ENCODE results near the gene PLOD1.

The PLOD1 gene

GRCh38 chr1:11979028-11979850 lies 44.7 kb downstream of the PLOD1 start:
- H3K9me2 ChIP-seq (replicated peaks; ENCODE audit: low read depth, low read length): no peaks in the 10 kb centered on the region
- H4K20me1 ChIP-seq (ENCODE audit: insufficient read depth, low read length, poor library complexity, severe bottlenecking): peaks cover 18% of the 10 kb centered on the region
- no peaks in the 10 kb centered on the region for H3F3A ChIP-seq (ENCODE audit: low read depth)
- H3K27me3 ChIP-seq (ENCODE audit: insufficient read depth, low read length, poor library complexity, severe bottlenecking): no peaks in the 10 kb centered on the region
- H3K4me2 ChIP-seq (ENCODE audit: low read depth, low read length, poor library complexity, severe bottlenecking): peak overlapping the region; percentile 69
- peaks cover 7% of the 10 kb centered on the region; the same call in 1 of the 2 replicates for H3K36me3 ChIP-seq (ENCODE audit: insufficient read depth, low read length)
- peak overlapping the region; percentile 93 for H2AFZ ChIP-seq (ENCODE audit: low read length)
- TF ChIP-seq CTCF (conservative IDR thresholded peaks at IDR 0.05; ENCODE audit: low read length) (no peak), EZH2phosphoT487 (IDR thresholded peaks at IDR 0.05; ENCODE audit: borderline replicate concordance) (no peak)
- peak overlapping the region; percentile 100 for H3K4me3 ChIP-seq (ENCODE audit: low read length, poor library complexity, severe bottlenecking)
- H3K79me2 ChIP-seq (ENCODE audit: insufficient read depth, low read length): peaks cover 39% of the 10 kb centered on the region
- no peaks in the 10 kb centered on the region for H3K9me3 ChIP-seq (ENCODE audit: insufficient read depth, low read depth, low read length)
- H3K9ac ChIP-seq (ENCODE audit: low read depth, low read length, poor library complexity, severe bottlenecking): peak overlapping the region; percentile 97
- H3K4me1 ChIP-seq (ENCODE audit: insufficient read depth, low read length, poor library complexity, severe bottlenecking): peaks cover 37% of the 10 kb centered on the region

DNA sequence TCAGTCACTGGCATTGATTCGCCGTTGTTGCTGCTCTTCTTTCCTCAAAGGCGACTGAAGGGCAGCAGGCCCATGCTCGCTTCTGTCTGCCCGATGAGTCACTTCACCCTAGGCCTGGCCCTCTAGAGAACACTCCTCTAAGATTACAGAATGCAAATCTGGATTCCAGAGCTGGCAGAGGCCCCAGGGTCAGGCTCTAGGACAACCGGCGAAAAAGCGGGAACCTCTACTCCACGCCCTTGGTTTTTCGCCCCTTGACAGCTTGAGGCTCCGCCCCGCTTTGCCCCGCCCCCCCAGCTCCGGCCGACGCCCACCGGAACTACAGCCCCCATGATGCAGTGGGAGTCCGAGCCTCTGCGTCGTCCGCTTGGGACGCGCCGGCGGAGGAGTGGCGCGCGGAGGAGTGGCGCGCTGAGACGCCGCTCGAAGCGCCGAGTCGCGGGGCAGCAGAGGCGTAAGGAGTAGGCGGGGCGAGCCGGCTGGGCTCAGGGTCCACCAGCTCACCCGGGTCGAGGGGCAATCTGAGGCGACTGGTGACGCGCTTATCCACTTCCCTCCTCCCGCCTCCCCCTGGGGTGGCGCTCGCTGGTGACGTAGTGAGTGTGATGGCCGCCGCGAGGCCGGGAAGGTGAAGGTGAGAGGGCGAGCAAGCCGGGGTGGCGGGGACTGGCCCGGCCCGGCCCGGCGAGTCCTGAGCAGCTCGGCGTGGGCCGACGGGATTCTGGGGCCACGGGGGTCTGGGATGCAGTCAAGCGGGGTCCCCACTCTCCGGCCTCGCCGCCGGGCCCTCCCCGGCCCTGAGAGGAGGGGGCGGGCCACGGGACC lies 45.5 kb downstream of the PLOD1 start, which contains the start of gene MFN2:
Gene MFN2 (plus strand): TSS at position 594 of the 825 bp plus-strand sequence. CDS start 8,725 bp downstream, outside the sequence.
- TF ChIP-seq CTCF (conservative IDR thresholded peaks at IDR 0.05; ENCODE audit: low read length) (no peak), EZH2phosphoT487 (IDR thresholded peaks at IDR 0.05; ENCODE audit: borderline replicate concordance) (no peak)
- H2AFZ ChIP-seq (ENCODE audit: low read length): peak within 1 kb of the TSS; percentile 93
- H4K20me1 ChIP-seq (ENCODE audit: insufficient read depth, low read length, poor library complexity, severe bottlenecking): peaks cover 24% of the 10 kb centered on the region

DNA sequence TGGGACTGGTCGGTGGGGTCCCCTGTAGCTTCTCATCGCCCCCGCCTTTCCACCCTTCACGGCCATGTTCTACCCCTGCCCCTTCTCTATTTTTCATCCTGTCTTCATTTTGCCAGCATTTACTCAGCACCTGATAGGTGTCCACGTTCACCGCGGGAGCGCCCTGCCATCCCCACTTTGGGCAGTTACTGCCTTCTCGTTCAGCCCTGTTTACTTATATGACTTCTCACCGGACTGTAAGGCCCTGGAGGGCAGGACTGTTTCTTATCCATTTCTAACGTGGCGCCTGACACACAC lies 46.1 kb downstream of the PLOD1 start:
- Histone ChIP-seq H3K4me2 (ENCODE audit: low read depth, low read length, poor library complexity, severe bottlenecking) (peak overlapping the region; percentile 99), H3K4me1 (ENCODE audit: insufficient read depth, low read length, poor library complexity, severe bottlenecking) (peaks cover 45% of the 10 kb centered on the region), H3K4me3 (ENCODE audit: low read length, poor library complexity, severe bottlenecking) (peak overlapping the region; percentile 100), H3K9ac (ENCODE audit: low read depth, low read length, poor library complexity, severe bottlenecking) (peak overlapping the region; percentile 97), H3K9me2 (replicated peaks; ENCODE audit: low read depth, low read length) (no peaks in the 10 kb centered on the region), H3K79me2 (ENCODE audit: insufficient read depth, low read length) (peaks cover 50% of the 10 kb centered on the region), H2AFZ (ENCODE audit: low read length) (peak overlapping the region; percentile 93), H3K27me3 (ENCODE audit: insufficient read depth, low read length, poor library complexity, severe bottlenecking) (no peaks in the 10 kb centered on the region), H3K36me3 (ENCODE audit: insufficient read depth, low read length) (no peaks in the 10 kb centered on the region; the same call in 1 of the 2 replicates), H4K20me1 (ENCODE audit: insufficient read depth, low read length, poor library complexity, severe bottlenecking) (peaks cover 25% of the 10 kb centered on the region), H3F3A (ENCODE audit: low read depth) (no peaks in the 10 kb centered on the region), H3K9me3 (ENCODE audit: insufficient read depth, low read depth, low read length) (no peaks in the 10 kb centered on the region)
- TF ChIP-seq CTCF (conservative IDR thresholded peaks at IDR 0.05; ENCODE audit: low read length): no peak
- no peak for TF ChIP-seq EZH2phosphoT487 (IDR thresholded peaks at IDR 0.05; ENCODE audit: borderline replicate concordance)

More for the DNA sequence above, 45.5 kb downstream of the PLOD1 start, which contains the start of gene MFN2:
- H3K4me2 ChIP-seq (ENCODE audit: low read depth, low read length, poor library complexity, severe bottlenecking): peak within 1 kb of the TSS; percentile 99
- H3K4me3 ChIP-seq (ENCODE audit: low read length, poor library complexity, severe bottlenecking): peak within 1 kb of the TSS; percentile 100
- H3K9ac ChIP-seq (ENCODE audit: low read depth, low read length, poor library complexity, severe bottlenecking): peak within 1 kb of the TSS; percentile 97
- H3F3A ChIP-seq (ENCODE audit: low read depth): no peaks in the 10 kb centered on the region
- H3K27me3 ChIP-seq (ENCODE audit: insufficient read depth, low read length, poor library complexity, severe bottlenecking): no peaks in the 10 kb centered on the region
- peaks cover 3% of the 10 kb centered on the region; the same call in 1 of the 2 replicates for H3K36me3 ChIP-seq (ENCODE audit: insufficient read depth, low read length)
- H3K4me1 ChIP-seq (ENCODE audit: insufficient read depth, low read length, poor library complexity, severe bottlenecking): peaks cover 45% of the 10 kb centered on the region
- no peaks in the 10 kb centered on the region for H3K9me3 ChIP-seq (ENCODE audit: insufficient read depth, low read depth, low read length)
- H3K9me2 ChIP-seq (replicated peaks; ENCODE audit: low read depth, low read length): no peaks in the 10 kb centered on the region
- H3K79me2 ChIP-seq (ENCODE audit: insufficient read depth, low read length): peaks cover 47% of the 10 kb centered on the region
